KOPT-K1 (cell line): Measurements from ENCODE around the gene ATP2B2.

Experiments
- H3K27ac ChIP-seq: fragments of 200-600 bp; sonication (generic); 2 replicates; pipeline ENCODE4 v1.5.1; 2016; ENCODE audit warnings: antibody characterized with exemption, mild to moderate bottlenecking, low read depth, low read length; ENCODE audit not compliant: poor library complexity, severe bottlenecking
- H3K36me3 ChIP-seq: fragments of 200-600 bp; sonication (generic); 2 replicates; pipeline ENCODE4 v1.5.1; 2017; ENCODE audit warnings: antibody characterized with exemption, mild to moderate bottlenecking, low read length, moderate library complexity; ENCODE audit not compliant: insufficient read depth
- H3K9me3 ChIP-seq: fragments of 200-600 bp; sonication (generic); 2 replicates; pipeline ENCODE4 v1.5.1; 2017; ENCODE audit warnings: antibody characterized with exemption, low read length, mild to moderate bottlenecking; ENCODE audit not compliant: insufficient read depth, poor library complexity, severe bottlenecking

The ATP2B2 gene

GRCh38 chr3:10416730-10417300, 88.6 kb downstream of the ATP2B2 start:
- H3K27ac ChIP-seq: no peak overlapping the region
- no peaks in the 10 kb centered on the region for H3K36me3 ChIP-seq
- H3K9me3 ChIP-seq: no peaks in the 10 kb centered on the region

GRCh38 chr3:10413041-10413440, 92.3 kb downstream of the ATP2B2 start:
- no peaks in the 10 kb centered on the region for H3K9me3 ChIP-seq
- no peak overlapping the region for H3K27ac ChIP-seq
- no peaks in the 10 kb centered on the region for H3K36me3 ChIP-seq

GRCh38 chr3:10411598-10412332, 93.6 kb downstream of the ATP2B2 start:
- H3K27ac ChIP-seq: no peak overlapping the region
- no peaks in the 10 kb centered on the region for H3K9me3 ChIP-seq
- no peaks in the 10 kb centered on the region for H3K36me3 ChIP-seq

GRCh38 chr3:10410383-10411002, 94.9 kb downstream of the ATP2B2 start:
- no peaks in the 10 kb centered on the region for H3K36me3 ChIP-seq
- H3K9me3 ChIP-seq: no peaks in the 10 kb centered on the region
- H3K27ac ChIP-seq: no peak overlapping the region

- H3K9me3 ChIP-seq: no peaks in the 10 kb centered on the region
- H3K27ac ChIP-seq: no peak overlapping the region
Measured at GRCh38 chr3:10408680-10409079, 96.7 kb downstream of the ATP2B2 start.

GRCh38 chr3:10407361-10407760, 98.0 kb downstream of the ATP2B2 start:
- Histone ChIP-seq H3K36me3 (no peaks in the 10 kb centered on the region), H3K27ac (no peak overlapping the region), H3K9me3 (no peaks in the 10 kb centered on the region)

More at GRCh38 chr3:10408680-10409079, 96.7 kb downstream of the ATP2B2 start:
- H3K36me3 ChIP-seq: no peaks in the 10 kb centered on the region

GRCh38 chr3:10406414-10406813, 99.0 kb downstream of the ATP2B2 start:
- no peaks in the 10 kb centered on the region for H3K9me3 ChIP-seq
- no peak overlapping the region for H3K27ac ChIP-seq
- H3K36me3 ChIP-seq: no peaks in the 10 kb centered on the region

- no peaks in the 10 kb centered on the region for H3K36me3 ChIP-seq
- H3K27ac ChIP-seq: no peak overlapping the region
- H3K9me3 ChIP-seq: no peaks in the 10 kb centered on the region
Measured at GRCh38 chr3:10405816-10406215, 99.6 kb downstream of the ATP2B2 start.

- no peaks in the 10 kb centered on the region for H3K9me3 ChIP-seq
- H3K36me3 ChIP-seq: no peaks in the 10 kb centered on the region
- H3K27ac ChIP-seq: no peak overlapping the region
Measured at GRCh38 chr3:10404876-10405275, 100.5 kb downstream of the ATP2B2 start.

- Histone ChIP-seq H3K9me3 (no peaks in the 10 kb centered on the region), H3K36me3 (no peaks in the 10 kb centered on the region), H3K27ac (no peak overlapping the region)
Measured at GRCh38 chr3:10404377-10404776, 101.0 kb downstream of the ATP2B2 start.

GRCh38 chr3:10401990-10402761, 103.2 kb downstream of the ATP2B2 start:
- H3K9me3 ChIP-seq: no peaks in the 10 kb centered on the region
- H3K36me3 ChIP-seq: no peaks in the 10 kb centered on the region
- no peak overlapping the region for H3K27ac ChIP-seq

- Histone ChIP-seq H3K36me3 (no peaks in the 10 kb centered on the region), H3K27ac (no peak overlapping the region), H3K9me3 (no peaks in the 10 kb centered on the region)
Measured at GRCh38 chr3:10400749-10401495, 104.5 kb downstream of the ATP2B2 start.

GRCh38 chr3:10400050-10400748, 105.2 kb downstream of the ATP2B2 start:
- no peak overlapping the region for H3K27ac ChIP-seq
- no peaks in the 10 kb centered on the region for H3K36me3 ChIP-seq
- no peaks in the 10 kb centered on the region for H3K9me3 ChIP-seq

GRCh38 chr3:10399634-10400033, 105.8 kb downstream of the ATP2B2 start:
- H3K9me3 ChIP-seq: no peaks in the 10 kb centered on the region
- no peaks in the 10 kb centered on the region for H3K36me3 ChIP-seq
- no peak overlapping the region for H3K27ac ChIP-seq
